HG03175 (cell line): ENCODE results near the gene C4orf46.
"Not testable (repeated sequence)": the region's sequence is repeated elsewhere in the genome, so short reads cannot be mapped to it uniquely, and the experiment has no call there.

Experiments
- ATAC-seq: cut with Tn5 transposase; IDR thresholded peaks from one replicate; pipeline ENCODE4 v1.9.1; 2021; ENCODE audit warnings: mild to moderate bottlenecking, moderate library complexity; ENCODE audit not compliant: unreplicated experiment

Gene C4orf46

DNA sequence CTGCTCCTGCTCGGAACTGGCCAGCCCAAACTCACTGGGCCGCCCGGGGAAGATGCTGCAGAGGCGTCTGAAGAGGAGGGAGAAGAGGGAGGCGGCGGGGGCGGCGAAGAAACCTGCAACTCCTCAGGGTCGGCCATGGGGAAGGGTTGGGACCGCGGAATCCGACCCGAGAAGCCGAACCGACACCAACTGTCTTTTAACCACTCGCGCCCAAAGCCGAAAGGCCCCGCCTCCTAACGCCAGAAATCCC is at the start of gene C4orf46:
Gene C4orf46, minus strand, starts transcription at position 223 of the 250 bp plus-strand sequence. Its CDS starts 86 bp downstream, at position 137.
- no peak for ATAC-seq

DNA sequence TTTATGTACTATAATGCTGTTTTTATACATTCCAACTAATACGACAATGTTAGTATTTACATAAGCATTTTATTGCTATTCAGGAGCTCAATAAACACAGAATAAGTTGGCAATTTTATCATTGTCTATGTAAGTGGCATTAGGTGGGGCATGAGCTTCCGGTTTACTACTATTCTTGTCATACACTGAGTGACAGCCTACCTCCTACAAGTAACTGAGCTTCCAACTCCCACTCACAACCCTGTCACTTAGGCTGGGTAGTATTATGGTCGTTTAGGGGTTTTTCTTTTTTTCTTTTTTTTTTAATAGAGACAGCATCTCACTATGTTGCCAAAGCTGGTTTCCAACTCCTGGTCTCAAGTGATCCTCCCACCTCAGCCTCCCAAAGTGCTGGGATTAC is 44.1 kb upstream of the C4orf46 start:
- ATAC-seq: no peak

DNA sequence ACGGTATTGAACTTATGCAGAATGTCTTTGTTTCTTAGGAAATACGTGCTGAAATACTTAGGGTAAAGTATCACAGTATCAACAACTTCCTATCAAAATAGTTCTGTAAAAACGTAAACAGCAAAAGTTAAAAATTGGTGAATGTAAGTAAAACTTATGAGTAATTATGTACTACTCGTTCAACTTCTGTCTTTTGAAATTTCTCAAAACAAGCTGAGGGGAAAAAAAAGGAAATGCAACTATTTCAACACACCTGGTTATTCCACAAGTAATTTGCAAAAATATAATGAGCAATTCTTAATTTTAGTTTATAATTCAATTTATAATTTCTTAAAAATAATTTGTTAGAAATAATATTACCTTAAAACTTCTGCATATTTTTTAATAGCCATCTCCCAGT is 43.2 kb upstream of the C4orf46 start:
- no peak for ATAC-seq

DNA sequence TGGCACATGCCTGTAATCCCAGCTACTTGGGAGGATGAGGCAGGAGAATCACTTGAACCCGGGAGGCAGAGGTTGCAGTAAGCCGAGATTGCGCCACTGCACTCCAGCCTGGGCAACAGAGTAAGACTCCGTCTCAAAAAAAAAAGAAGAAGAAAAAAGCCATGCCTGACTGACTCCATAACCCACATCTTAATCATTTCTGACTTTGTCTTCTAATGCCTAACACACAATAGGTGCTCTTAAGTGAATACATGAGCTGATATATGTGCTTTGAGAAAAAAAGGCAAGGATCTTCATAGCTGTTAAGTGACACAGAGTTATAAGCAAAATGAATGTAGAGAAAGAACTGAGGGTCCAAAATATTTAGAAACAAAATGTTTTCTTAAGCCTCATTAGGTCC is 40.9 kb upstream of the C4orf46 start:
- ATAC-seq: not testable (repeated sequence)

DNA sequence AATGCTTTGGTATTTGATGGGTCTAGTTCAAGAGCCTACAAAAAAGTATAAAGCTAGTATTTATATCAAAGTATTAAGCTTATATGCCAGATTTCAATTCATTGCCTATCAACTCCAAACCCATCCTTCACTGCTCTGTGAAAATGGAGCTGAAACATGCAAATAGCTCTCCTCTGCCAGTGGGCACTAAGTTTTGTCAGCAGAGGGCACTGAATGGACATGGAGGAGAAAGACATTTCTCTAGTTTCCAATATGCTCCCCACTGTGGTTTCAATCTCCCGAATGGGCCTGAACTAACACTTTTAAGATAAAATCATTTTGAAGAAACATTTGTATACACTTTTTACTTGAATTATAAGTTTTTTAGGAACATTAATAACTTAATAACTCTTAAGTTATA is 39.1 kb upstream of the C4orf46 start:
- ATAC-seq: no peak

DNA sequence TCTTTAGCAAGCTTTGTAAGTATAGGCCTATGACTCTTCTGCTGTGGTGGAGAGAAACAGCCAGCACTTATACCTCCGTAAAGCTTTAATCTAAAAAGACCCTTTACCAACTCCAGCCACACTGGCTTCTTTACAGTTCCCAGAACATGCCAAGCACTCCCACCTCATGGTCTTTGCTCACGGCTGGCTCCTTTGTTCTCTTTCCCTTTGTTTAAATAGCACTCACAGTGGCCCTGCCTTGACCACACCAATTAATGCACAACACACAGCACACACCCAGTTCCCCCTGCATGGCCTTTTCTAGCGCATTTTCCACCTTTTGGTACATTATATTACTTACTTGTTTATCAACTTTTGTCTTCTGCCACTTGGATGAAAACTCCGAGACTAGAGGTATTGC is 32.6 kb upstream of the C4orf46 start:
- no peak for ATAC-seq

DNA sequence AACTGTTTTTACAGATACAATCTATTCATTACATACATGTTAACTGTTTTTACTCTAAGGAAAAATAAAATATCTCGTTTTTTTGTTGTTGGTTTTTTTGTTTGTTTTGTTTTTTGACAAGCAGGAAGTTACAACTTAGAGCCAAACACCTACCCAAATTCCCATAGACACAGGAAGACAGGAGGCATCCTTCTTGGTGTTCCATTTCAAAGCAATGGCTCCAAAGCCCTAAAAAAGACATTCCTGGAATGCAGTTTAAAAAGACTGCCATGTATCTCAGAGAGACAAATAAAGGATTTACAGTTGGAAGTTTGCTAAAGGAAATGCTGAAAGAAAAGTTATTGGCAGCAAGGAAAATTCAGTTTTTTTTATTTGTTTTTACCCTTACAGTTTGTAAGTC is 17.1 kb upstream of the C4orf46 start:
- ATAC-seq: no peak

DNA sequence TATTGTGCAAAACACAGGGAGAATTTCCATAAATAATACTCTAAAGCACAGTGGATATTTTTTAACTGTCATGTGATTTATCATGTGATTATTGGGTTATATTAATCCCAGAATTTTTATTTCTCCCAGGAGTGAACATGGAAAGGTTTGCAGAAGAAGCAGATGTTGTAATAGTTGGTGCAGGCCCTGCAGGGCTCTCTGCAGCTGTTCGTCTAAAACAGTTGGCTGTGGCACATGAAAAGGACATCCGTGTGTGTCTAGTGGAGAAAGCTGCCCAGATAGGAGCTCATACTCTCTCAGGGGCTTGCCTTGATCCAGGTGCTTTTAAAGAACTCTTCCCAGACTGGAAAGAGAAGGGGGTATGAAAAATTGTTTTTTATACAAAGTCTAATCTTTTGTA is 10.4 kb upstream of the C4orf46 start:
- ATAC-seq: no peak

DNA sequence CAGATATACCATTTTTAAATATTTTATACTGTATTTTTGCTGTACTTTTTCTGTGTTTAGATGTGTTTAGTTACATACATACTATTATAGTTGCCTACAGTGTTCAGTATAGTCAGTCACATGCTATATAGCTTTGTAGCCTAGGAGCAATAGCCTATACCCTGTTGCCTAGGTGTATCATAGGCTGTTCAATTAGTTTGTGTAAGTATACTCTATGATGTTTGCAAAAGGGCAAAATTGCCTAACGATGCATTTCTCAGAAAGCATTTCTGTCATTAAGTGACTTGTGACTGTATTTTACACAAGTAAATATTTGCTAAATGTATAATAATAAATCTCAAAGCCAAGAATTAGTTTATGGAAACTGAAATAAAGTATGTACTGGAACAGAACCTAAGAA is 9.9 kb upstream of the C4orf46 start:
- ATAC-seq: no peak

DNA sequence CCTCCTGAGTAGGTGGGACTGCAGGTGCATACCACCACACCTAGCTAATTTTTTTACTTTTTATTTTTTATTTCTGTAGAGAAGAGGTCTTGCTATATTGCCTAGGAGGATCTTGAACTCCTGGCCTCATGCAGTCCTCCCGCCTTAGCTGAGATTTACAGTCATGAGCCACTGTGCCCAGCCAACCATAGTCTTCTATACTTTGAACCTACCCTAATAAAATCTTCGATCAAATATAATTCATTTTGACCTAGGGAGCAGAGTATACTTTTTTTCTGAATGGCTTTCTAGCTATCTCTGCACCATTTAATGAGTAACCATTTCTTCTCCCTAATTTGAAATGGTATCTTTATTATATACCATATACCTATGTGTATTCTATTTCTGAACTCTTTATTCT is 7.1 kb upstream of the C4orf46 start:
- ATAC-seq: no peak

DNA sequence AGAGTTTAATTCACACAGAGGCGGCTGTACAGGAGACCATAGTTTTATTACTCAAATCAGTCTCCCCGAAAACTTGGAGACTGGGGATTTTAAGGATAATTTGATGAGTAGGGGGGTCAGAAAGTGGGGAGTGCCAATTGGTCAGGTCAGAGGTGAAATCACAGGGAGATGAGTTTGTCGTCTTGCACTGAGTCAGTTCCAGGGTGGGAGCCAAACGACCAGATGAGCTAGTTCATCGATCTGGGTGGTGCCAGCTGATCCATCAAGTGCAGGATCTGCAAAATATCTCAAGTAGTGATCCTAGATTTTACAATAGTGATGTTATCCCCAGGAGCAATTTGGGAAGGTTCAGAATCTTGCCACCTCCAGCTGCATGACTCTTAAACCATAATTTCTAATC is 4.4 kb upstream of the C4orf46 start:
- ATAC-seq: no peak

DNA sequence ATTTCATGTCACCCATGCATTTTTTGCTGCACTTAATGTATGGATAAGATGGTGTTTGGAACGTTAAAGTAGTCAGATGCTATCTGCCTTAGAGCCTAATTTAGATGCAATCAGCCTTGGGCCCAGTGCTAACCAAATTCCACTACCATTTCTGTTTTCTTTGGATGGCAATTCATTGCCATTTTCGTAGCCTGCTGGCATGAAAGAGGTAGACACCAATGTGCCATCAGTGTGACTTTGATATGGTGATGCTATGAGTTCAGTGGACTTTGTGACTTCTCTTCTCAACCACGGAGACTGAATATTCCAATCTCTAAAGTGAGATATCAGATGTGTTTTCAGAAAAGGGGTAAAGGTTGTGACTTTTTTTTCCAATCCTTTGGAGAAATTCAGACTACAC is 1.9 kb upstream of the C4orf46 start:
- no peak for ATAC-seq

DNA sequence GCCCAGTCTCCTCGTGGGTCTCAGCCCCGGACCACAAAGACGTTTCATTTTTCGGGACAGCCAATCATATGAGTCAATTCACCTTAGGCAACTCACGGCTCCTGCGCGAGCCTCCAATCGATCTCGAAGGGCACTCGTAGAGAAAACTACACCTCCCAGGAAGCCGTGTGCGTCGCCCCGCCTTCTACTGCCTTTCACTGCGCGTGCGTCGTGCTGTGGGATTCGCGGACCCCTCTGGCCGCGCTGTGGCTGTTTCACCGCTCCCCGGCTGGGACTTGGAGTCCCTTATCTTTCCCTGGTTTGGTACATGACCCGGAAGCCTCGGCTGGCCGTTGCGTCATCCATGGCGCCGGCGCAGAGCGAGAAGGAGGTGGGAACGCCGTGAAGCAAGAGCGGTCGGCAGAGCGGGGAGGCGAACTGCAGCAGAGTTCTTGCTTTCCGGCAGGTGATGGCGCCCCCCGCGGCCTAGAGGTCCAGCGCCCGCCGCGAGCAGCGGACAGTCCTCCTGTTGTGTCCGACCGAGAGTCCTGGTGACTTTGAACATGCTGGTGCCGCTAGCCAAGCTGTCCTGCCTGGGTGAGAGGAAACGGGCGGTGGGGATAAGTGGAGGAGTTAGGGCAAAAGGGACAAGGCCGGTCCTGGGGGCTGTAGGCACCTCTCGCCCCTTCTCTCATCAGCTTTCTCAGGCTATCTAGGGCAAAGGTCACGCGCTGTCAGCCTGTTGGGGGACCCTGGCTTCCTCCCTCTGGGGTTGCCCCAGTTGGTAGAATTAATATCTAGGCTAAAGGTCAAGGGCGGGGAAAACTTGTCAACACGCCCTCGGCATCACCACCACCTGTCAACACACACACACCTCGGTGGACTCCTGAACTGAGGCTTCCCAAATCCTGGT is 474 bp upstream of the C4orf46 start, which contains the start of gene ETFDH:
Gene ETFDH, plus strand, starts transcription at position 382 of the 892 bp plus-strand sequence. Its CDS starts 161 bp downstream, at position 543.
- ATAC-seq: peak; percentile 87

DNA sequence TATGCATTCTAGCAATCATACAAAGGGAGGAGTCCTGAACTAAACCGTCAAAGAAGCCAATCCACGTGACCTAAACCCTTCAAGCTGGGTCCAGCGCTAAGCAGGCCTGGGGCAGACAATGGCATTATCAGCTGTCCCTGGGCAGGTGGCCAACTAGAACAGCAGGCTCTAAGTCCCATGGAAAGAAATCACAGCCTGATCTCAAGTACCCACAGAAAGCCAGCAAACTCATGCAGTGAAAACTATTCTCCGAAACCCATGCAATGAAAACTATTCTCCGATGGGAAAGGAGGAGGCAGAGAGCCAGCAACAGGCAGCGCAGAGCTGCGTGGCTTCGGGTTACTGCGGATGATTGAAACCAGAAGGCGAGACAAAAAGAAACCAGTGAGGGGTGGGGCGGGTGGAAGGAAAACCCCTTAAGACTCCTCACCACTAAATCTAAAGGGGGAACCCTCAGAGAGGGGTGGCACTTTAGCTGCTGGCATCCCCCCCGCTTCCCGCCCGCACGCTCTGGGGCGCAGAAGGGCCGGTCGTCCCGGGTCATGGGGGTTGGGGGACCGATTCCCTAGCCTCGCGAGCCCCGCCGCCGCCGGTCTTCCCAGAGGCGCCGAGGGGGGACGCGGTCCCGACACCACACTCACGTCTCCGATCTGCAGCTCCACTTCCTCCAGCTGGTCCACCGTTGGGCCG is 567 bp downstream of the C4orf46 start:
- ATAC-seq: peak; percentile 24

DNA sequence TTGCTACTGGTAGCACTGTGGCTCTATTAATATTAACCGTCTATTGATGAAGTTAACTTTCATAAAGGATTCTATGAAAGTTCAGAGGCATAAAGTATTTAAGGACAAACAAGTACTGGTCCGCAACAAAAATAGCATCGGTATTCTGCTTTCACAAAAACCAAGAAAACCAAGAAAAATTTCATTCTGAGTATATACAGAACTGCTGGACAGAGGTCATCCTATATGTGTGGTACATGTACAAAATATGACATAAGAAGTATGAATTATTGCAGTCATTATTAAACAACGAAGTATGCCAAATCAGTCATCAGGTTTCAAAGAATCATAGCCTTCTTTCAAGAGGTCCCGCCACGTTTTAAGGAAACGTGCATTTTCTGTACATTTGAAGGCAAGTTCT is 2.4 kb downstream of the C4orf46 start:
- no peak for ATAC-seq

DNA sequence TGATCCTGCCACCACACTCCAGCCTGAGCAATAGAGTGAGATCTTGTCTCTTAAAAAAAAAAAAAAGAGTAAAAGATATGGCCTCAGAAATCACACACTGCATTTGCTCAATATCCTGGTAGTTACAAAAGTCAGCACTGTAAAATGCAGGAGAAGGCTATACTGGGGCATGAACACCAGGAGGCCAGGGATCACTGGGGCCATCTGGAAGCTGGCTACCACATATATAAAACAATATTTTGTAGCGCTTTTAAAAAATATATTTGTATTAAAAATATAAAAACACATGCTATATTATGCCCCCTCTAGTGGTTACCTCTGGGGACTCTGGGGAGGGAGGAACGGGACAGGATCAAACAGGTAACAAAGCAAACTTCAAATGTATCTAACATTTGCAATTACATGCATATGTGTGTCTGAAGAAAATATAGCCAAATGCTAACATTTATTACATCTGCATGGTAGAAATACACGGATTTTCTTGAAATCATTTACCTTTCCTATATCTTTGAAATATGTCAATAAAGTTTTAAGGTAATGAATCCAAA is 4.0 kb downstream of the C4orf46 start:
- ATAC-seq: no peak

DNA sequence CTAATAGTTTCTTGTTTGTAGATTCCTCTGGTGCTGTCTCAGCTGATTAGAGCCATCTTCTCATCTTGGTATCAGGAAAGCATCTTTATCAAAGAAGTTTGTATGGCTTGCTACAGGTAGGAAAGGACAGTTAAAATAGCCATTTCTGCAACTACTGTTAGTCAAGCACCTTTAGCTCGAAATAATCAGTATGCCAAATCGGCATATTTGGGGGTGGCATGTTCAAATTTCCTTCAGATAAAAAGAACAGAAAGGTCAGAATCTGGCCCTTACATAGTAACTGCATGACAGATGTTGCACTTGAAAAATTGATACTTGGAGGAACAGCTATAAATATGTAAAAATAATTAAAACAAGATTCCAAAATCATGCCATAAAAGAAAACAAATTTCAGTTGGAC is 4.8 kb downstream of the C4orf46 start:
- ATAC-seq: no peak

DNA sequence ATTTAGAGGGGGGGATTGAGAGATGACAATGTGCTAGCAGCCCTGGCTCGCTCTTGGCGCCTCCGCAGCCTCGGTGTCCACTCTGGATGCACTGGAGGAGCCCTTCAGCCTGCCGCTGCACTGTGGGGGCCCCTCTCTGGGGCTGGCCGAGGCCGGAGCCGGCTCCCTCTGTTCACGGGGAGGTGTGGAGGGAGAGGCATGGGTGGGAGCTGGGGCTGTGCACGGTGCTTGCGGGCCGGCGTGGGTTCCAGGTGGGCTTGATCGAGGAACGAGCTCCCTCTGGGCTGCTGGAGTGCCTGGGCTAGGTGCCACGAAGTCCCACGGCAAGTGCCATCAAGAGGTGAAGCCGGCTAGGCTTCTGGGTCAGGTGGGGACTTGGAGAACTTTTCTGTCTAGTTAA is 6.9 kb downstream of the C4orf46 start:
- ATAC-seq: no peak

DNA sequence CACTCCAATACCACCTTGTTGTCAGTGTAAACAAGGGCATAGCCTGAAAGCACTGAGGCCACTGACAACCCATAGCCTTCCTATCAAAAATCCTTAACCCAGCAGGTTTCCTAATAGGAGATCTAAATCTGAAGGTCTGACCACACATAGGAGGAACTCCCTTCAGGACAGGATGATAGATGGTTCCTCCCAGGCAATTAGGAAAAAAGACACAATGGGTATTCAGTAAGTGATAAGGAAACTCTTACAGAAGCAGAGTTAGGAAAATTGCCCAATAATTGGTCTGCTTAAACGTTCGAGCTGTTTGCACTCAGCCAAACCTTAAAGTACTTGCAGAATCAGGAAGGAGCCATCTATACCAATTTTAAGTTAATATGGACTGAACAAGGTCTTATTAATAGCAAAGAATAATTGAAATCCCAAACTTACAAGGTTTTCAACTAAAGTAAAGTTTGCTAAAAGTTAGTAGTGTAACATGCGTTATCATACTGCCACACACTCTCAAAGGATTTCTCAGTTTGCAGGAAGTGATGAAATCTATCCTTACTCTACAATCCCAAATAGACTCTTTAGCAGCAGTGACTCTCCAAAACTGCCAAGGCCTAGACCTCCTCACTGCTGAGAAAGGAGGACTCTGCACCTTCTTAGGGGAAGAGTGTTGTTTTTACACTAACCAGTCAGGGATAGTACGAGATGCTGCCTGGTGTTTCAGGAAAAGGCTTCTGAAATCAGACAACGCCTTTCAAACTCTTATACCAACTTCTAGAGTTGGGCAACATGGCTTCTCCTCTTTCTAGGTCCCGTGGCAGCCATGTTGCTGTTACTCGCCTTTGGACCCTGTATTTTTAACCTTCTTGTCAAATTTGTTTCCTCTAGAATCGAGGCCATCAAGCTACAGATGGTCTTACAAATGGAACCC is 7.7 kb downstream of the C4orf46 start:
- not testable (repeated sequence) for ATAC-seq

DNA sequence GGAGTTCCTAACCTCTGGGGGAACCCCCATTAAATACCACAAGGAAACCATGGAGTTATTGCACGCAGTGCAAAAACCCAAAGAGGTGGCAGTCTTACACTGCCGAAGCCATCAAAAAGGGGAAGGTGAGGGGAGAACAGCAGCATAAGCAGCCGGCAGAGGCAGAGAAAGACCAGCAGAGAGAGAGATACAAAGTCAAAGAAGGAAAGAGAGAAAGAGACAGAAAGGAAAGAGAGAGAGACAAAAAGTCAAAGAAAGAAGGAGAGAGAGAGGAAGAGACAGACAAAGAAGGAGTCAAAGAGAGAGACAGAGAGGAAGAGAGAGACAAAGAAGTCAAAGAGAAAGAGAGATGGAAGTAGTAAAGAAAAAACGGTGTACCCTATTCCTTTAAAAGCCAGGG is 8.4 kb downstream of the C4orf46 start:
- ATAC-seq: not testable (repeated sequence)

DNA sequence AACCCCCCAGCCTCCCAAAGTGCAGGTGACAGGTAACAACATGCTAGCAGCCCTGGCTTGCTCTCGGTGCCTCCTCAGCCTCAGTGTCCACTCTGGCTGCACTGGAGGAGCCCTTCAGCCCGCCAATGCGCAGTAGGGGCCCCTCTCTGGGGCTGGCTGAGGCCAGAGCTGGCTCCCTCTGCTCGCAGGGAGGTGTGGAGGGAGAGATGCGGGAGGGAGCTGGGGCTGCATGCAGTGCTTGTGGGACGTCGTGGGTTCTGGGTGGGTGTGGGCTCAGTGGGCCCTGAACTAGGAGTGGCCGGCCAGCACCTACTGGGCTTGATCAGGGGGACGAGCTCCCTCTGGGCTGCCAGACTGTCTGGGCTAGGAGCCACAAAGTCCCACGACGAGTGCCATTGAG is 14.4 kb downstream of the C4orf46 start:
- ATAC-seq: no peak
